ENCODE results near the gene PKMYT1.
A peak's percentile ranks its signal among the peaks of the same experiment; 100 is the strongest.

PKMYT1 gene

GRCh38 chr16:2973605-2974318 is 6.5 kb downstream of the PKMYT1 start:
- no peak for DNase-seq (ENCODE audit: low spot score)

- no peak for DNase-seq (ENCODE audit: low spot score)
Measured at GRCh38 chr16:2973093-2973492, 7.2 kb downstream of the PKMYT1 start.

- no peak for DNase-seq (ENCODE audit: low spot score)
Measured at GRCh38 chr16:2971985-2972784, 8.1 kb downstream of the PKMYT1 start.

GRCh38 chr16:2971134-2971984 is 8.9 kb downstream of the PKMYT1 start:
- no peak for DNase-seq (ENCODE audit: low spot score)

- no peak for DNase-seq (ENCODE audit: low spot score)
Measured at GRCh38 chr16:2970563-2970962, 9.7 kb downstream of the PKMYT1 start.

- DNase-seq (ENCODE audit: low spot score): peak; percentile 69
Measured at GRCh38 chr16:2969545-2970521, 10.4 kb downstream of the PKMYT1 start.

GRCh38 chr16:2968738-2969544 is 11.3 kb downstream of the PKMYT1 start, which contains the start of gene PAQR4:
Gene PAQR4 (plus strand): TSS chr16:2969348. CDS start chr16:2969675, 327 bp downstream.
- peak; percentile 92 for DNase-seq (ENCODE audit: low spot score)

- DNase-seq (ENCODE audit: low spot score): no peak
Measured at GRCh38 chr16:2968368-2968737, 11.9 kb downstream of the PKMYT1 start.

GRCh38 chr16:2967721-2968161 is 12.5 kb downstream of the PKMYT1 start:
- no peak for DNase-seq (ENCODE audit: low spot score)

GRCh38 chr16:2967211-2967631 is 13.0 kb downstream of the PKMYT1 start:
- DNase-seq (ENCODE audit: low spot score): no peak

- DNase-seq (ENCODE audit: low spot score): no peak
Measured at GRCh38 chr16:2966808-2967191, 13.4 kb downstream of the PKMYT1 start.

GRCh38 chr16:2966043-2966807 is 14.0 kb downstream of the PKMYT1 start:
- DNase-seq (ENCODE audit: low spot score): no peak

GRCh38 chr16:2964475-2965336 is 15.5 kb downstream of the PKMYT1 start:
- DNase-seq (ENCODE audit: low spot score): peak; percentile 94

- DNase-seq (ENCODE audit: low spot score): peak; percentile 87
Measured at GRCh38 chr16:2963723-2964474, 16.3 kb downstream of the PKMYT1 start, which contains the start of gene KREMEN2. Gene KREMEN2 (plus strand): TSS chr16:2964275. CDS start chr16:2964521, 246 bp downstream.

- DNase-seq (ENCODE audit: low spot score): no peak
Measured at GRCh38 chr16:2963074-2963722, 17.0 kb downstream of the PKMYT1 start.

GRCh38 chr16:2962334-2963073 is 17.7 kb downstream of the PKMYT1 start:
- DNase-seq (ENCODE audit: low spot score): no peak

All from HuH-7 (cell line).